Measurements from ENCODE around the gene CEACAM19. TPM values are rescaled to one million over a fixed set of nuclear protein-coding genes. Genes with fewer than 3 reads are reported as not detected.

CEACAM19 gene
- total RNA-seq, 1 experiment from 2014 or later, result 67.8 TPM

GRCh38 chr19:44731081-44731480, 59.8 kb downstream of the CEACAM19 start:
- H3K27me3 Mint-ChIP-seq (ENCODE audit: unreplicated experiment), result no peaks in the 10 kb centered on the region
- intact Hi-C loops (cut with micrococcal nuclease; ENCODE audit: unreplicated experiment), result no loop called here
- BruUV-seq (replicated peaks), result no TSS peak
- CTCF ChIA-PET, result no interaction called here
- no peak overlapping the region for H3K4me3 Mint-ChIP-seq (ENCODE audit: low read depth, unreplicated experiment)
- peaks cover 44% of the 10 kb centered on the region for H3K4me1 Mint-ChIP-seq (ENCODE audit: low read depth, unreplicated experiment)
- TF ChIP-seq CTCF (IDR thresholded peaks at IDR 0.05; ENCODE audit: unreplicated experiment), result no peak
- no peaks in the 10 kb centered on the region for H3K9me3 Mint-ChIP-seq (ENCODE audit: low read depth, unreplicated experiment)
- peaks cover 23% of the 10 kb centered on the region for H3K36me3 Mint-ChIP-seq (ENCODE audit: insufficient read depth, unreplicated experiment)
- no peak for DNase-seq
- H3K27ac Mint-ChIP-seq (ENCODE audit: unreplicated experiment), result no peak overlapping the region

- DNase-seq, result no peak
- CTCF ChIA-PET, result interaction anchor here (1.3 to 1.4 kb wide), 2 partner anchors 34 to 39 kb away, joined by 3 read pairs; no protein-coding TSS in a partner anchor
- intact Hi-C loops (cut with micrococcal nuclease; ENCODE audit: unreplicated experiment), result no loop called here
- Mint-ChIP-seq H3K36me3 (ENCODE audit: insufficient read depth, unreplicated experiment) (peaks cover 19% of the 10 kb centered on the region), H3K27me3 (ENCODE audit: unreplicated experiment) (no peaks in the 10 kb centered on the region), H3K4me3 (ENCODE audit: low read depth, unreplicated experiment) (no peak overlapping the region), H3K27ac (ENCODE audit: unreplicated experiment) (no peak overlapping the region), H3K4me1 (ENCODE audit: low read depth, unreplicated experiment) (peaks cover 38% of the 10 kb centered on the region), H3K9me3 (ENCODE audit: low read depth, unreplicated experiment) (no peaks in the 10 kb centered on the region)
- TF ChIP-seq CTCF (IDR thresholded peaks at IDR 0.05; ENCODE audit: unreplicated experiment), result no peak
- no TSS peak for BruUV-seq (replicated peaks)
Observed at GRCh38 chr19:44731622-44732021, 60.3 kb downstream of the CEACAM19 start.

- no TSS peak for BruUV-seq (replicated peaks)
- no peaks in the 10 kb centered on the region for H3K9me3 Mint-ChIP-seq (ENCODE audit: low read depth, unreplicated experiment)
- no peaks in the 10 kb centered on the region for H3K27me3 Mint-ChIP-seq (ENCODE audit: unreplicated experiment)
- intact Hi-C loops (cut with micrococcal nuclease; ENCODE audit: unreplicated experiment), result no loop called here
- CTCF ChIA-PET, result interaction anchor here (1.3 to 1.4 kb wide), 2 partner anchors 33 to 39 kb away, joined by 3 read pairs; no protein-coding TSS in a partner anchor
- TF ChIP-seq CTCF (IDR thresholded peaks at IDR 0.05; ENCODE audit: unreplicated experiment), result no peak
- H3K4me3 Mint-ChIP-seq (ENCODE audit: low read depth, unreplicated experiment), result no peak overlapping the region
- no peak for DNase-seq
- peaks cover 43% of the 10 kb centered on the region for H3K4me1 Mint-ChIP-seq (ENCODE audit: low read depth, unreplicated experiment)
- H3K36me3 Mint-ChIP-seq (ENCODE audit: insufficient read depth, unreplicated experiment), result peaks cover 19% of the 10 kb centered on the region
- H3K27ac Mint-ChIP-seq (ENCODE audit: unreplicated experiment), result no peak overlapping the region
Observed at GRCh38 chr19:44732235-44733014, 61.1 kb downstream of the CEACAM19 start.

Small RNA genes within 50 kb of the gene (microRNA-seq; reads per million reads assigned to microRNA genes)
- not detected for gene MIR4531

Other genes starting within 250 kb of the CEACAM19 start
- gene ZNF229, start 223.0 kb upstream of the CEACAM19 start, total RNA-seq (2022), result 4.0 and 4.2 TPM in 2 replicates
- gene ZNF180, start 171.0 kb upstream of the CEACAM19 start, total RNA-seq (2022), result 12.7 TPM in 2 replicates
- gene CEACAM20, start 141.8 kb upstream of the CEACAM19 start, total RNA-seq (2022), result 0.17 and 0.28 TPM in 2 replicates
- not detected in 2 replicates for gene IGSF23, start 57.9 kb upstream of the CEACAM19 start, total RNA-seq (2022)
- 176 and 215 TPM in 2 replicates for gene PVR, start 27.6 kb upstream of the CEACAM19 start, total RNA-seq (2022)
- 0.38 TPM in 1 of 2 replicates, not detected in the other for gene CEACAM16, start 27.7 kb downstream of the CEACAM19 start, total RNA-seq (2022)
- 37.7 and 41.5 TPM in 2 replicates for gene BCL3, start 77.2 kb downstream of the CEACAM19 start, total RNA-seq (2022)
- 54.3 and 63.1 TPM in 2 replicates for gene CBLC, start 106.4 kb downstream of the CEACAM19 start, total RNA-seq (2022)
- gene BCAM, start 137.6 kb downstream of the CEACAM19 start, total RNA-seq (2022), result 30.0 and 31.2 TPM in 2 replicates
- gene NECTIN2, start 174.8 kb downstream of the CEACAM19 start, total RNA-seq (2022), result 137 and 174 TPM in 2 replicates
- gene TOMM40, start 219.8 kb downstream of the CEACAM19 start, total RNA-seq (2022), result 152 and 162 TPM in 2 replicates
- 1.1 and 4.1 TPM in 2 replicates for gene APOE, start 234.3 kb downstream of the CEACAM19 start, total RNA-seq (2022)
- 4.7 and 5.0 TPM in 2 replicates for gene APOC1, start 243.1 kb downstream of the CEACAM19 start, total RNA-seq (2022)

Data from Calu3 (cell line).